RWPE1 (cell line): ENCODE data around the gene TOLLIP.
"Not testable (repeated sequence)": the region's sequence is repeated elsewhere in the genome, so short reads cannot be mapped to it uniquely, and the experiment has no call there.

Experiments used
- CTCF ChIA-PET: fragments of 350-600 bp; sonication (Branson Sonifier 250); formaldehyde crosslinking; extraction: SDS; loops from one replicate; lab custom pipeline; 2021; lab: Yijun Ruan, JAX
- POLR2A ChIA-PET: fragments of 400-600 bp; formaldehyde crosslinking; extraction: SDS; loops from one replicate; lab custom pipeline; 2020; ENCODE audit warnings: antibody characterized with exemption; ENCODE audit not compliant: low non-redundant PET; lab: Yijun Ruan, JAX
- DNase-seq: peaks from one replicate; pipeline ENCODE4 v3.0.0; 2012; ENCODE audit warnings: low spot score
- H3K27ac ChIP-seq: fragments of 450-650 bp; 2 replicates; pipeline ENCODE4 v1.5.1; 2017
- CTCF ChIP-seq: fragments of 450-650 bp; conservative IDR thresholded peaks from 2 replicates; pipeline ENCODE4 v1.5.1; 2017; ENCODE audit warnings: low read depth, mild to moderate bottlenecking

TOLLIP gene

GRCh38 chr11:1255151-1255550 is 54.3 kb downstream of the TOLLIP start:
- ChIA-PET POLR2A (no interaction called here), CTCF (no interaction called here)
- H3K27ac ChIP-seq = no peak overlapping the region
- no peak for DNase-seq
- TF ChIP-seq CTCF = no peak

GRCh38 chr11:1254733-1255132 is 54.7 kb downstream of the TOLLIP start:
- ChIA-PET CTCF (no interaction called here), POLR2A (no interaction called here)
- H3K27ac ChIP-seq = no peak overlapping the region
- no peak for TF ChIP-seq CTCF
- no peak for DNase-seq

GRCh38 chr11:1254086-1254648 is 55.3 kb downstream of the TOLLIP start:
- DNase-seq = no peak
- H3K27ac ChIP-seq = no peak overlapping the region
- POLR2A ChIA-PET = interaction anchor here (0.8 kb wide), 1 partner anchor 8 kb away, joined by 3 read pairs; no protein-coding TSS in a partner anchor
- CTCF ChIA-PET = interaction anchor here (0.6 kb wide), 1 partner anchor 50 kb away, joined by 3 read pairs; no protein-coding TSS in a partner anchor
- no peak for TF ChIP-seq CTCF

- DNase-seq = no peak
- ChIA-PET CTCF (interaction anchor here (0.6 kb wide), 1 partner anchor 58 kb away, joined by 3 read pairs; no protein-coding TSS in a partner anchor), POLR2A (interaction anchor here (0.8 kb wide), 1 partner anchor 10 kb away, joined by 3 read pairs; no protein-coding TSS in a partner anchor)
- no peak overlapping the region for H3K27ac ChIP-seq
- no peak for TF ChIP-seq CTCF
Measured at GRCh38 chr11:1253103-1253485, 56.3 kb downstream of the TOLLIP start.

DNA sequence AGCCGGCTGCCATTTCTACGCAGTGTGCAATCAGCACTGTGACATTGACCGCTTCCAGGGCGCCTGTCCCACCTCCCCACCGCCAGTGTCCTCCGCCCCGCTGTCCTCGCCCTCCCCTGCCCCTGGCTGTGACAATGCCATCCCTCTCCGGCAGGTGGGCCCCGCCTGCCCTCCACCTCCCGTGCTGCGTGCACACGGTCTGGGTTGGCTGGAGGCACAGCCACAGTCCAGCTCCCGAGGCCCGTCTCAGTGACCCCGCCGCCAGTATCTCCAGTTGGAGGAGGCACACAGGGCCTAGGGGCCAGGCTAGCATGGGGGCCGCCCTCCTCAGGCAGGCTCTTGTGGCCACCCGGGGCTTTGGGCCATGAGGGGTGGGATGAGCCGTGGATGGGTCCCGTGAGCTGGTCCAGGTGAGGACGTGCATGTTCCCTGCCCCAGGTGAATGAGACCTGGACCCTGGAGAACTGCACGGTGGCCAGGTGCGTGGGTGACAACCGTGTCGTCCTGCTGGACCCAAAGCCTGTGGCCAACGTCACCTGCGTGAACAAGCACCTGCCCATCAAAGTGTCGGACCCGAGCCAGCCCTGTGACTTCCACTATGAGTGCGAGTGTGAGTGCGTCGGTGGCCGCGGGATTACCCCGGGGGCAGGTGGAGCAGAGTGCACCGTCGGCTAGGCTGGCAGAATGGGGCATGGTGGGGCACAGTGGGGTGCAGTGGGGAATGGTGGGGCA is 56.9 kb downstream of the TOLLIP start:
- TF ChIP-seq CTCF = no peak
- POLR2A ChIA-PET = no interaction called here
- no peak overlapping the region for H3K27ac ChIP-seq
- no peak for DNase-seq
- CTCF ChIA-PET = no interaction called here

DNA sequence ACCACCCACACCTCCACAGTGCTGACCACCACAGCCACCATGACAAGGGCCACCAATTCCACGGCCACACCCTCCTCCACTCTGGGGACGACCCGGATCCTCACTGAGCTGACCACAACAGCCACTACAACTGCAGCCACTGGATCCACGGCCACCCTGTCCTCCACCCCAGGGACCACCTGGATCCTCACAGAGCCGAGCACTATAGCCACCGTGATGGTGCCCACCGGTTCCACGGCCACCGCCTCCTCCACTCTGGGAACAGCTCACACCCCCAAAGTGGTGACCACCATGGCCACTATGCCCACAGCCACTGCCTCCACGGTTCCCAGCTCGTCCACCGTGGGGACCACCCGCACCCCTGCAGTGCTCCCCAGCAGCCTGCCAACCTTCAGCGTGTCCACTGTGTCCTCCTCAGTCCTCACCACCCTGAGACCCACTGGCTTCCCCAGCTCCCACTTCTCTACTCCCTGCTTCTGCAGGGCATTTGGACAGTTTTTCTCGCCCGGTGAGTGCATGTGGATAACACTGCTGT is 58.1 kb downstream of the TOLLIP start:
- no peak for TF ChIP-seq CTCF
- DNase-seq = no peak
- ChIA-PET CTCF (no interaction called here), POLR2A (no interaction called here)
- no peak overlapping the region for H3K27ac ChIP-seq

GRCh38 chr11:1250411-1250810 is 59.0 kb downstream of the TOLLIP start:
- H3K27ac ChIP-seq, DNase-seq, CTCF ChIA-PET, POLR2A ChIA-PET: not testable (repeated sequence)

GRCh38 chr11:1248951-1249350 is 60.5 kb downstream of the TOLLIP start:
- H3K27ac ChIP-seq, DNase-seq, CTCF ChIA-PET, POLR2A ChIA-PET: not testable (repeated sequence)

- POLR2A ChIA-PET, CTCF ChIA-PET: not testable (repeated sequence)
Measured at GRCh38 chr11:1247026-1247425, 62.4 kb downstream of the TOLLIP start.

GRCh38 chr11:1246301-1246700 is 63.1 kb downstream of the TOLLIP start:
- POLR2A ChIA-PET, H3K27ac ChIP-seq, DNase-seq, CTCF ChIA-PET: not testable (repeated sequence)

More at GRCh38 chr11:1247026-1247425, 62.4 kb downstream of the TOLLIP start:
- not testable (repeated sequence) for DNase-seq, H3K27ac ChIP-seq
